GM21619 (cell line): ENCODE measurements around the gene PTPN2.

ENCODE experiments used
- ATAC-seq: cut with Tn5 transposase; IDR thresholded peaks from one replicate; pipeline ENCODE4 v1.9.1; 2021; ENCODE audit not compliant: unreplicated experiment

PTPN2 gene

GRCh38 chr18:12828116-12829051 is 55.7 kb downstream of the PTPN2 start:
- no peak for ATAC-seq

- ATAC-seq: no peak
These were observed 56.4 kb downstream of the PTPN2 start for GRCh38 chr18:12827588-12827987.

GRCh38 chr18:12825230-12825629 is 58.8 kb downstream of the PTPN2 start:
- ATAC-seq: no peak

- ATAC-seq: no peak
These were observed 60.1 kb downstream of the PTPN2 start for GRCh38 chr18:12823892-12824291.

GRCh38 chr18:12821408-12821807 is 62.6 kb downstream of the PTPN2 start:
- no peak for ATAC-seq

- no peak for ATAC-seq
These were observed 63.5 kb downstream of the PTPN2 start for GRCh38 chr18:12820506-12820905.

GRCh38 chr18:12819841-12820240 is 64.2 kb downstream of the PTPN2 start:
- no peak for ATAC-seq

GRCh38 chr18:12819322-12819721 is 64.7 kb downstream of the PTPN2 start:
- ATAC-seq: peak; percentile 72

- ATAC-seq: no peak
These were observed 65.8 kb downstream of the PTPN2 start for GRCh38 chr18:12818243-12818642.

GRCh38 chr18:12816451-12816850 is 67.6 kb downstream of the PTPN2 start:
- no peak for ATAC-seq

GRCh38 chr18:12811191-12811950 is 72.7 kb downstream of the PTPN2 start:
- no peak for ATAC-seq

GRCh38 chr18:12803069-12803936 is 80.7 kb downstream of the PTPN2 start:
- ATAC-seq: no peak

GRCh38 chr18:12802538-12802937 is 81.5 kb downstream of the PTPN2 start:
- ATAC-seq: no peak

- no peak for ATAC-seq
These were observed 87.6 kb downstream of the PTPN2 start for GRCh38 chr18:12796448-12796847.

- no peak for ATAC-seq
These were observed 92.4 kb downstream of the PTPN2 start for GRCh38 chr18:12791610-12792009.

GRCh38 chr18:12786669-12787068 is 97.4 kb downstream of the PTPN2 start:
- no peak for ATAC-seq

- ATAC-seq: no peak
These were observed 100.5 kb downstream of the PTPN2 start for GRCh38 chr18:12783524-12783923.

GRCh38 chr18:12782521-12782920 is 101.5 kb downstream of the PTPN2 start:
- ATAC-seq: no peak

- no peak for ATAC-seq
These were observed 104.6 kb downstream of the PTPN2 start for GRCh38 chr18:12779456-12779855.

GRCh38 chr18:12779043-12779442 is 105.0 kb downstream of the PTPN2 start:
- no peak for ATAC-seq

GRCh38 chr18:12777500-12777944 is 106.5 kb downstream of the PTPN2 start:
- no peak for ATAC-seq
